Trophoblast cell (in vitro differentiated cells and primary cell): ENCODE measurements around the gene HMHB1.

Experiments
- DNase-seq, 2 donors: peaks; one replicate each; pipeline ENCODE4 v3.0.0-alpha.2; 2016
- H2AFZ ChIP-seq: 2 replicates; pipeline ENCODE4 v1.6.1; 2013; ENCODE audit warnings: low read length, moderate library complexity, mild to moderate bottlenecking; ENCODE audit not compliant: insufficient read depth, poor library complexity
- H2AK5ac ChIP-seq: 2 replicates; pipeline ENCODE4 v1.6.1; 2013; ENCODE audit warnings: mild to moderate bottlenecking, low read length
- H2BK120ac ChIP-seq: 2 replicates; pipeline ENCODE4 v1.6.1; 2013; ENCODE audit warnings: low read length, mild to moderate bottlenecking, moderate library complexity; ENCODE audit not compliant: insufficient read depth, poor library complexity
- H2BK12ac ChIP-seq: 2 replicates; pipeline ENCODE4 v1.6.1; 2013; ENCODE audit warnings: mild to moderate bottlenecking, low read length, moderate library complexity
- H2BK5ac ChIP-seq: 2 replicates; pipeline ENCODE4 v1.6.1; 2013; ENCODE audit warnings: low read length, low read depth, moderate library complexity, mild to moderate bottlenecking; ENCODE audit not compliant: poor library complexity
- H3K14ac ChIP-seq: 2 replicates; pipeline ENCODE4 v1.6.1; 2013; ENCODE audit warnings: mild to moderate bottlenecking, low read length
- H3K18ac ChIP-seq: 2 replicates; pipeline ENCODE4 v1.6.1; 2013; ENCODE audit warnings: mild to moderate bottlenecking, low read length
- H3K23ac ChIP-seq: 2 replicates; pipeline ENCODE4 v1.6.1; 2013; ENCODE audit warnings: low read length
- H3K27ac ChIP-seq: 2 replicates; pipeline ENCODE4 v1.5.1; 2013; ENCODE audit warnings: low read depth, mild to moderate bottlenecking, inconsistent platforms, low read length, moderate library complexity
- H3K27me3 ChIP-seq: 2 replicates; pipeline ENCODE4 v1.6.1; 2013; ENCODE audit warnings: inconsistent platforms, mild to moderate bottlenecking, low read length, moderate library complexity; ENCODE audit not compliant: insufficient read depth
- H3K36me3 ChIP-seq, 2 experiments: 1 replicate in 1 of 2; 2 replicates in 1 of 2; pipeline ENCODE4 v1.6.1; 2013; ENCODE audit warnings: low read length in 2 of 2, mild to moderate bottlenecking in 2 of 2, moderate library complexity in 1 of 2; ENCODE audit not compliant: insufficient read depth in 2 of 2, control insufficient read depth in 1 of 2
- H3K4ac ChIP-seq: 2 replicates; pipeline ENCODE4 v1.6.1; 2013; ENCODE audit warnings: low read depth, mild to moderate bottlenecking, low read length, moderate library complexity
- H3K4me1 ChIP-seq, 2 experiments: 1 replicate in 1 of 2; 2 replicates in 1 of 2; pipeline ENCODE4 v1.6.1; 2013; ENCODE audit warnings: low read length in 2 of 2, mild to moderate bottlenecking in 2 of 2, moderate library complexity in 1 of 2; ENCODE audit not compliant: insufficient read depth in 2 of 2, control insufficient read depth in 1 of 2
- H3K4me2 ChIP-seq: 2 replicates; pipeline ENCODE4 v1.6.1; 2013; ENCODE audit warnings: inconsistent platforms, mild to moderate bottlenecking, low read length, moderate library complexity
- H3K4me3 ChIP-seq: 2 replicates; pipeline ENCODE4 v1.5.1; 2013; ENCODE audit warnings: mild to moderate bottlenecking, low read depth, low read length, inconsistent platforms
- H3K79me1 ChIP-seq: one replicate; pipeline ENCODE4 v1.6.1; 2013; ENCODE audit warnings: low read length
- H3K79me2 ChIP-seq: 2 replicates; pipeline ENCODE4 v1.6.1; 2013; ENCODE audit warnings: low read length, mild to moderate bottlenecking; ENCODE audit not compliant: control insufficient read depth, insufficient read depth, poor library complexity
- H3K9ac ChIP-seq: 2 replicates; pipeline ENCODE4 v1.6.1; 2013; ENCODE audit warnings: mild to moderate bottlenecking, low read length
- H3K9me3 ChIP-seq: 2 replicates; pipeline ENCODE4 v1.6.1; 2013; ENCODE audit warnings: low read depth, mild to moderate bottlenecking, control low read depth, inconsistent platforms, low read length; ENCODE audit not compliant: insufficient read depth
- H4K12ac ChIP-seq: 2 replicates; pipeline ENCODE4 v1.6.1; 2013; ENCODE audit warnings: low read depth, mild to moderate bottlenecking, low read length, moderate library complexity
- H4K8ac ChIP-seq: 2 replicates; pipeline ENCODE4 v1.6.1; 2013; ENCODE audit warnings: low read depth, mild to moderate bottlenecking, low read length, moderate library complexity
- H4K91ac ChIP-seq: one replicate; pipeline ENCODE4 v1.6.1; 2013; ENCODE audit warnings: low read depth, mild to moderate bottlenecking, low read length, moderate library complexity
- WGBS: extraction: QIAGEN DNeasy Blood & Tissue Kit; methylation state at CpG from one replicate; pipeline ENCODE4 v1.1.7; 2013; ENCODE audit warnings: missing lambda C conversion rate; ENCODE audit not compliant: insufficient read length, insufficient coverage; ENCODE audit errors: extremely low coverage; 5-methylcytosine and 5-hydroxymethylcytosine counted together

The HMHB1 gene

DNA sequence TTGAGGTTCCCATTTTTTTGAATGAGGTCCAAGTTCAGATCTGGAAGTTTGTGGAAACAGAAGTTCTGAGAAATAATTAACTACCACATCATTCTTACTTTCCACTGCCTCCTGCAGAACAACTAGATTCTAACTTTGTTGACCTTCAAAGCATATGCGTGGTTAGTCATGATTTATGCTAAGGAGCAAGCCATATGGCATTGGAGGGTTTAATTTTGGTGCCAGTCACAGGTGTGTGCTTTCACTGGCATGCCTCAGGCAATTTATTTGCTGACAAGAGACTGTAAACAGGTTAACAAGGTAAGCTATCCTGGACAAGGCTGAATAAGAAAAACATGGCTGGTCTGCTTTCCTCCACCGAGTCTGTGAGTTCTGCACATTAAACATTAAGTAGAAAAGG, 31.5 kb downstream of the HMHB1 start:
- Histone ChIP-seq H3K18ac (no peak overlapping the region), H3K9ac (no peak overlapping the region), H3K14ac (no peak overlapping the region), H3K79me1 (no peaks in the 10 kb centered on the region), H3K4me1 (no peaks in the 10 kb centered on the region), H3K79me2 (no peaks in the 10 kb centered on the region), H2AFZ (no peak overlapping the region), H3K4me3 (no peak overlapping the region), H4K91ac (no peak overlapping the region), H2BK120ac (no peak overlapping the region), H2AK5ac (no peak overlapping the region), H3K23ac (no peak overlapping the region), H3K27me3 (no peaks in the 10 kb centered on the region), H4K8ac (no peak overlapping the region), H2BK5ac (no peak overlapping the region), H2BK12ac (no peak overlapping the region), H3K4ac (no peak overlapping the region), H3K9me3 (no peaks in the 10 kb centered on the region), H3K36me3 (no peaks in the 10 kb centered on the region), H4K12ac (no peak overlapping the region), H3K4me2 (no peak overlapping the region), H3K27ac (no peak overlapping the region)
- DNase-seq, result no peak
- WGBS, result no CpG with 5 or more reads among the region's 2 CpGs

DNA sequence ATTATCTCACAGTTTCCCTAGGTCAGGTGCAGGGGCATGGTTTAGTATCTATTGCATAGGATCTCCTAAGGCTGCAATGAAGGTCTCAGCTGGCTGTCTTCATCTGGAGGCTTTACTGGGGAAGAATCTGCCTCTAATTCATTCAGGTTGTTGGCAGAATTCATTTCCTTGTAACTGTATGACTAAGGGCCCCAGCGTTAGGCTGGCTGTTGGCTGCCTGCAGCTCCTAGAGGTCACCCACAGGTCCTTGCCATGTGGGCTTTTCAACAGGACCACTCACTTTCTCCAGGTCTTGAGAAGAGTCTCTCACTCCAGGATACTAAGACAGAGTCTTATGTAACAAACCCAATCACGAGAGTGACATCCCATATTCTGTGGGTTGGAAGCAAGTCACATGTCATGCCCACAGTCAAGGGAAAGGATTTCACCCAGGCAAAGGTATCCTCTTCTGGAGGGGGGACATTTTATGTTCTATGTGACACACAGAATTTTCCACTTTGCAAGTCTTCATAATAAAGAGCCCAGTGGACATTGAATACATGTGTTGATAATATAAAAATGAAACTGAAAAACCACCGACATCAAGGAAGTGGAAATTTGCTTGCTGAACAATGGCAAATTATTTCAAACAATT, 38.2 kb downstream of the HMHB1 start:
- Histone ChIP-seq H3K14ac (no peak overlapping the region), H3K18ac (no peak overlapping the region), H2BK120ac (no peak overlapping the region), H3K9me3 (peaks cover 2% of the 10 kb centered on the region), H2BK12ac (no peak overlapping the region), H3K4me1 (no peaks in the 10 kb centered on the region), H4K91ac (no peak overlapping the region), H3K9ac (no peak overlapping the region), H3K79me2 (no peaks in the 10 kb centered on the region), H3K79me1 (no peaks in the 10 kb centered on the region), H4K8ac (no peak overlapping the region), H3K23ac (no peak overlapping the region), H2AFZ (no peak overlapping the region), H3K4me3 (no peak overlapping the region), H2BK5ac (no peak overlapping the region), H2AK5ac (no peak overlapping the region), H3K27ac (no peak overlapping the region), H4K12ac (no peak overlapping the region), H3K4me2 (no peak overlapping the region), H3K4ac (no peak overlapping the region), H3K36me3 (no peaks in the 10 kb centered on the region), H3K27me3 (no peaks in the 10 kb centered on the region)
- WGBS, result no CpG with 5 or more reads among the region's 3 CpGs
- DNase-seq, result no peak

DNA sequence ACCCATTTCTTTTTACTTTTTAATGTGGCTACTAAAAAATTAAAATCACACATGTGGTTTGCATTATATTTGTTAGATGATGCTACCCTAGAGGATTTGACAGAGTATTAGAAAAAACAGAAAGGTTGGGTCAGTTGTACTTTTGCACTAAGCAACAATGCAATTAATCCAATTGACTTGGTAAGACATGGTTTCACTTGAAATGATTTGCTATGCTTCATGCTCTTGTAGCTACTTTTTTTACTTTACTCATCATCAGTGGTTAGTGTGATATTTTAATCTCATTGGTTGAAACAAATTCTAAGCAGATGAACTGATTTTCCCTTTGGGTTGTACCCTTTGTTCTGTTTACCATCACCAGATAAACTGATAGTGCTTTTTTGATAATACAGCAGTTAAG, 39.4 kb downstream of the HMHB1 start:
- no peak overlapping the region for H3K4me2 ChIP-seq
- H3K4me1 ChIP-seq, result no peaks in the 10 kb centered on the region
- DNase-seq, result no peak
- H2BK5ac ChIP-seq, result no peak overlapping the region
- H3K9me3 ChIP-seq, result peaks cover 2% of the 10 kb centered on the region
- no peaks in the 10 kb centered on the region for H3K79me1 ChIP-seq
- H4K8ac ChIP-seq, result no peak overlapping the region
- no peaks in the 10 kb centered on the region for H3K79me2 ChIP-seq
- no peak overlapping the region for H2AFZ ChIP-seq
- H2BK120ac ChIP-seq, result no peak overlapping the region
- no peak overlapping the region for H4K91ac ChIP-seq
- H3K23ac ChIP-seq, result no peak overlapping the region
- H3K4me3 ChIP-seq, result no peak overlapping the region
- H3K27me3 ChIP-seq, result no peaks in the 10 kb centered on the region
- no peak overlapping the region for H3K27ac ChIP-seq
- no peak overlapping the region for H3K14ac ChIP-seq
- no peak overlapping the region for H3K9ac ChIP-seq
- H2AK5ac ChIP-seq, result no peak overlapping the region
- no peak overlapping the region for H4K12ac ChIP-seq
- H3K18ac ChIP-seq, result no peak overlapping the region
- H2BK12ac ChIP-seq, result no peak overlapping the region
- no peaks in the 10 kb centered on the region for H3K36me3 ChIP-seq
- no peak overlapping the region for H3K4ac ChIP-seq

DNA sequence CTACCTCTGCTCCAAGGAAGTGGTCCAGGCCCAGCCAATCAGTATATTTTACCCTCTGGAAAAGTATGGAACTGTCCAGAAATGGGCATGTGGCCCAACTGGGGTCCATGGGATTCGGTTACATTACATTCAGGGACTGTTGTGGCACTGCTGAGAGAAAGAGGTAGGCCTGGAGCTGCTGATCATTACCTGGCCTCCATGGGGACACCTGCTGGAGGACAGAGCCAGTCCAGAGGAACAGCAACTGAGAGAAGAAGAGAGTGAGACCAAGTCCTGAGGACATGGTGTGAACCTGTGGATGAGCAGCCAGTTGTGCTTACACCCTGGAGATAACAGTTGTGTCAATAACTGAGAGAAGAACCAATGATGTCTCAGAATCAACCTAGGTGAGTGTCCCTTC, 48.2 kb downstream of the HMHB1 start:
- H3K23ac ChIP-seq, result no peak overlapping the region
- H2BK120ac ChIP-seq, result no peak overlapping the region
- H3K27ac ChIP-seq, result no peak overlapping the region
- no peak overlapping the region for H2BK5ac ChIP-seq
- no peak overlapping the region for H2AK5ac ChIP-seq
- no peaks in the 10 kb centered on the region for H3K36me3 ChIP-seq
- H3K27me3 ChIP-seq, result no peaks in the 10 kb centered on the region
- H3K79me2 ChIP-seq, result no peaks in the 10 kb centered on the region
- no peak overlapping the region for H2AFZ ChIP-seq
- H3K14ac ChIP-seq, result no peak overlapping the region
- no peaks in the 10 kb centered on the region for H3K9me3 ChIP-seq
- no peak overlapping the region for H3K9ac ChIP-seq
- no peak overlapping the region for H2BK12ac ChIP-seq
- no peak overlapping the region for H3K4me2 ChIP-seq
- H3K4me1 ChIP-seq, result no peaks in the 10 kb centered on the region
- H3K79me1 ChIP-seq, result no peaks in the 10 kb centered on the region
- no peak overlapping the region for H3K18ac ChIP-seq
- H4K91ac ChIP-seq, result no peak overlapping the region
- H3K4me3 ChIP-seq, result no peak overlapping the region
- WGBS, result no CpG with 5 or more reads among the region's 1 CpG
- peak in 1 of 2 donors; percentile 18 for DNase-seq
- H3K4ac ChIP-seq, result no peak overlapping the region
- H4K12ac ChIP-seq, result no peak overlapping the region
- no peak overlapping the region for H4K8ac ChIP-seq
